ENCODE measurements around the gene JADE1.

GRCh38 chr4:128858879-128859671, 49.6 kb downstream of the JADE1 start:
- TF ChIP-seq FOXK2 (IDR thresholded peaks at IDR 0.05), result no peak
- no peak for TF ChIP-seq MXD4 (CRISPR knock-in tag; IDR thresholded peaks at IDR 0.05)
- TF ChIP-seq TSC22D2 (CRISPR knock-in tag; IDR thresholded peaks at IDR 0.05; ENCODE audit: borderline replicate concordance), result no peak
- TF ChIP-seq REST (IDR thresholded peaks at IDR 0.05; ENCODE audit: borderline replicate concordance in 1 of 2, low read depth in 1 of 2, low read length in 2 of 2), result no peak
- no peak for TF ChIP-seq HDAC2 (CRISPR knock-in tag; IDR thresholded peaks at IDR 0.05)
- TF ChIP-seq ZNF253 (CRISPR knock-in tag; IDR thresholded peaks at IDR 0.05; ENCODE audit: borderline replicate concordance), result no peak
- no peak for TF ChIP-seq JDP2 (CRISPR knock-in tag; IDR thresholded peaks at IDR 0.05; ENCODE audit: borderline replicate concordance)
- TF ChIP-seq FOXK1 (CRISPR knock-in tag; IDR thresholded peaks at IDR 0.05; ENCODE audit: borderline replicate concordance, low read depth), result no peak
- no peak for TF ChIP-seq CBX5 (CRISPR knock-in tag; IDR thresholded peaks at IDR 0.05; ENCODE audit: borderline replicate concordance)
- TF ChIP-seq PPARG (CRISPR knock-in tag; conservative IDR thresholded peaks at IDR 0.05), result no peak
- TF ChIP-seq ZNF468 (CRISPR knock-in tag; IDR thresholded peaks at IDR 0.05), result no peak
- no peak for TF ChIP-seq CEBPB (IDR thresholded peaks at IDR 0.05; ENCODE audit: borderline replicate concordance, low read depth, low read length)
